IPS DF 6.9 (cell line): ENCODE results near the gene ARID3B.
"Not testable (repeated sequence)": the region's sequence is repeated elsewhere in the genome, so short reads cannot be mapped to it uniquely, and the experiment has no call there.

Experiments
- DNase-seq: peaks from one replicate; pipeline ENCODE4 v3.0.0-alpha.2; 2013; ENCODE audit warnings: low read depth, low spot score
- H3K27ac ChIP-seq: one replicate; pipeline ENCODE4 v1.5.1; 2013; ENCODE audit warnings: low read length, control low read depth
- H3K27me3 ChIP-seq: 2 replicates; pipeline ENCODE4 v1.6.1; 2013; ENCODE audit warnings: mild to moderate bottlenecking, low read length; ENCODE audit not compliant: control insufficient read depth, insufficient read depth
- H3K36me3 ChIP-seq: 2 replicates; pipeline ENCODE4 v1.6.1; 2013; ENCODE audit warnings: low read length; ENCODE audit not compliant: control insufficient read depth, insufficient read depth
- H3K4me1 ChIP-seq: 2 replicates; pipeline ENCODE4 v1.6.1; 2013; ENCODE audit warnings: low read length; ENCODE audit not compliant: control insufficient read depth, insufficient read depth
- H3K4me3 ChIP-seq: 2 replicates; pipeline ENCODE4 v1.5.1; 2013; ENCODE audit warnings: mild to moderate bottlenecking, low read length
- H3K9me3 ChIP-seq: 2 replicates; pipeline ENCODE4 v1.6.1; 2013; ENCODE audit warnings: low read length, inconsistent platforms; ENCODE audit not compliant: control insufficient read depth, insufficient read depth
- WGBS: extraction: QIAGEN DNeasy Blood & Tissue Kit; methylation state at CpG from one replicate; pipeline ENCODE4 v1.1.7; 2013; ENCODE audit warnings: mixed read lengths, missing lambda C conversion rate; ENCODE audit not compliant: insufficient read length, insufficient coverage; 5-methylcytosine and 5-hydroxymethylcytosine counted together

The ARID3B gene

GRCh38 chr15:74511583-74511982 lies 29.4 kb upstream of the ARID3B start:
- Histone ChIP-seq H3K4me1 (no peaks in the 10 kb centered on the region), H3K27ac (no peak overlapping the region), H3K36me3 (no peaks in the 10 kb centered on the region), H3K27me3 (no peaks in the 10 kb centered on the region), H3K9me3 (no peaks in the 10 kb centered on the region), H3K4me3 (no peak overlapping the region)
- no CpG with 5 or more reads among the region's 4 CpGs for WGBS
- DNase-seq, result no peak

- H3K4me1 ChIP-seq, DNase-seq, H3K4me3 ChIP-seq, H3K27ac ChIP-seq, H3K9me3 ChIP-seq, H3K36me3 ChIP-seq, H3K27me3 ChIP-seq: not testable (repeated sequence)
- no CpG with 5 or more reads among the region's 4 CpGs for WGBS
Observed at GRCh38 chr15:74514059-74514458, 27.0 kb upstream of the ARID3B start.

GRCh38 chr15:74517096-74517495 lies 23.9 kb upstream of the ARID3B start:
- Histone ChIP-seq H3K4me3 (no peak overlapping the region), H3K27me3 (no peaks in the 10 kb centered on the region), H3K27ac (no peak overlapping the region), H3K4me1 (no peaks in the 10 kb centered on the region; the same call in 1 of the 2 replicates), H3K36me3 (no peaks in the 10 kb centered on the region), H3K9me3 (no peaks in the 10 kb centered on the region)
- DNase-seq, result no peak

GRCh38 chr15:74519311-74519710 lies 21.7 kb upstream of the ARID3B start:
- Histone ChIP-seq H3K36me3 (no peaks in the 10 kb centered on the region), H3K27me3 (no peaks in the 10 kb centered on the region), H3K4me3 (no peak overlapping the region), H3K27ac (no peak overlapping the region), H3K9me3 (no peaks in the 10 kb centered on the region), H3K4me1 (no peaks in the 10 kb centered on the region; the same call in 1 of the 2 replicates)
- no CpG with 5 or more reads among the region's 4 CpGs for WGBS
- no peak for DNase-seq

- no peaks in the 10 kb centered on the region; the same call in 1 of the 2 replicates for H3K4me1 ChIP-seq
- H3K27ac ChIP-seq, result no peak overlapping the region
- no peak for DNase-seq
- no CpG with 5 or more reads among the region's 4 CpGs for WGBS
- no peaks in the 10 kb centered on the region for H3K9me3 ChIP-seq
- no peak overlapping the region for H3K4me3 ChIP-seq
- no peaks in the 10 kb centered on the region for H3K27me3 ChIP-seq
- H3K36me3 ChIP-seq, result no peaks in the 10 kb centered on the region
Observed at GRCh38 chr15:74520407-74520806, 20.6 kb upstream of the ARID3B start.

- no peak overlapping the region for H3K4me3 ChIP-seq
- H3K27me3 ChIP-seq, result no peaks in the 10 kb centered on the region
- H3K9me3 ChIP-seq, result no peaks in the 10 kb centered on the region
- H3K4me1 ChIP-seq, result no peaks in the 10 kb centered on the region; the same call in 1 of the 2 replicates
- H3K27ac ChIP-seq, result no peak overlapping the region
- no peaks in the 10 kb centered on the region for H3K36me3 ChIP-seq
- no peak for DNase-seq
Observed at GRCh38 chr15:74523982-74524381, 17.0 kb upstream of the ARID3B start.

- H3K4me3 ChIP-seq, result no peak overlapping the region
- no peaks in the 10 kb centered on the region; the same call in none of the 2 replicates for H3K4me1 ChIP-seq
- no peak overlapping the region for H3K27ac ChIP-seq
- H3K9me3 ChIP-seq, result no peaks in the 10 kb centered on the region
- H3K36me3 ChIP-seq, result no peaks in the 10 kb centered on the region
- no peaks in the 10 kb centered on the region for H3K27me3 ChIP-seq
- no CpG with 5 or more reads among the region's 1 CpG for WGBS
- DNase-seq, result no peak
Observed at GRCh38 chr15:74525309-74525708, 15.7 kb upstream of the ARID3B start.

- no peak for DNase-seq
- Histone ChIP-seq H3K9me3 (no peaks in the 10 kb centered on the region), H3K4me3 (no peak overlapping the region), H3K36me3 (no peaks in the 10 kb centered on the region), H3K27ac (no peak overlapping the region), H3K4me1 (peaks cover 1% of the 10 kb centered on the region; the same call in 1 of the 2 replicates), H3K27me3 (no peaks in the 10 kb centered on the region)
- WGBS, result no CpG with 5 or more reads among the region's 3 CpGs
Observed at GRCh38 chr15:74525945-74526344, 15.1 kb upstream of the ARID3B start.

- no peak for DNase-seq
- H3K27me3 ChIP-seq, result no peaks in the 10 kb centered on the region
- H3K36me3 ChIP-seq, result no peaks in the 10 kb centered on the region
- no peaks in the 10 kb centered on the region for H3K9me3 ChIP-seq
- no peak overlapping the region for H3K4me3 ChIP-seq
- no CpG with 5 or more reads among the region's 5 CpGs for WGBS
- no peak overlapping the region for H3K27ac ChIP-seq
- H3K4me1 ChIP-seq, result peaks cover 4% of the 10 kb centered on the region; the same call in 1 of the 2 replicates
Observed at GRCh38 chr15:74528876-74529275, 12.1 kb upstream of the ARID3B start.

- H3K27me3 ChIP-seq, result no peaks in the 10 kb centered on the region
- H3K36me3 ChIP-seq, result no peaks in the 10 kb centered on the region
- no peak overlapping the region for H3K27ac ChIP-seq
- H3K4me1 ChIP-seq, result peaks cover 4% of the 10 kb centered on the region; the same call in 1 of the 2 replicates
- no peaks in the 10 kb centered on the region for H3K9me3 ChIP-seq
- DNase-seq, result no peak
- H3K4me3 ChIP-seq, result no peak overlapping the region
- no CpG with 5 or more reads among the region's 8 CpGs for WGBS
Observed at GRCh38 chr15:74529921-74530320, 11.1 kb upstream of the ARID3B start.

GRCh38 chr15:74530771-74531143 lies 10.3 kb upstream of the ARID3B start:
- Histone ChIP-seq H3K36me3 (no peaks in the 10 kb centered on the region), H3K27ac (peak overlapping the region; percentile 8), H3K4me1 (peaks cover 4% of the 10 kb centered on the region; the same call in 1 of the 2 replicates), H3K4me3 (no peak overlapping the region), H3K9me3 (no peaks in the 10 kb centered on the region), H3K27me3 (no peaks in the 10 kb centered on the region)
- no peak for DNase-seq
- no CpG with 5 or more reads among the region's 2 CpGs for WGBS
